ENCODE measurements around the gene SLU7. TPM values are rescaled to one million over a fixed set of nuclear protein-coding genes. Genes with fewer than 3 reads are reported as not detected.

The SLU7 gene
- total and polyA plus RNA-seq, 9 of the 15 experiments (the other 6 are each of a cell fraction or from before 2014, with no cell fraction given), result 42.1 to 65.7 (median 54.8) TPM

GRCh38 chr5:160378330-160378729, 40.6 kb downstream of the SLU7 start (continued):
- no peak for TF ChIP-seq ZHX1 (conservative IDR thresholded peaks at IDR 0.05; ENCODE audit: low read length)
- TF ChIP-seq RNF2 (IDR thresholded peaks at IDR 0.05), result no peak
- no peak for TF ChIP-seq ZBTB33 (CRISPR knock-in tag; IDR thresholded peaks at IDR 0.05)
- TF ChIP-seq NR3C1 (CRISPR knock-in tag; IDR thresholded peaks at IDR 0.05), result no peak
- no peak for TF ChIP-seq SIN3B (IDR thresholded peaks at IDR 0.05; ENCODE audit: low read depth)
- TF ChIP-seq THRA (IDR thresholded peaks at IDR 0.05), result no peak
- TF ChIP-seq ZNF134 (CRISPR knock-in tag; conservative IDR thresholded peaks at IDR 0.05), result no peak
- no peak for TF ChIP-seq E2F5 (CRISPR knock-in tag; IDR thresholded peaks at IDR 0.05)
- no peak for TF ChIP-seq E2F6 (IDR thresholded peaks at IDR 0.05; ENCODE audit: borderline replicate concordance in 1 of 2, extremely low read depth in 1 of 2, insufficient read depth in 1 of 2, insufficient read length in 1 of 2, low read depth in 1 of 2, low read length in 1 of 2, poor library complexity in 1 of 2, severe bottlenecking in 1 of 2)
- TF ChIP-seq CBX3 (IDR thresholded peaks at IDR 0.05; ENCODE audit: borderline replicate concordance in 1 of 2, low read length in 2 of 2), result no peak
- TF ChIP-seq TCF7 (IDR thresholded peaks at IDR 0.05; ENCODE audit: borderline replicate concordance), result no peak
- no peak for TF ChIP-seq CTCFL (IDR thresholded peaks at IDR 0.05; ENCODE audit: borderline replicate concordance, insufficient read depth, low read depth, low read length, poor library complexity, severe bottlenecking)
- no peak for TF ChIP-seq CBFB (CRISPR knock-in tag; IDR thresholded peaks at IDR 0.05)
- no peak for TF ChIP-seq ZNF354B (CRISPR knock-in tag; IDR thresholded peaks at IDR 0.05)
- no peak for TF ChIP-seq SRSF3 (IDR thresholded peaks at IDR 0.05; ENCODE audit: insufficient read depth, low read length)
- TF ChIP-seq NR2C1 (IDR thresholded peaks at IDR 0.05), result no peak
- no peak for TF ChIP-seq NR2C1 (tag; IDR thresholded peaks at IDR 0.05)
- no peak for TF ChIP-seq NFATC3 (IDR thresholded peaks at IDR 0.05)
- TF ChIP-seq FOXA3 (CRISPR knock-in tag; conservative IDR thresholded peaks at IDR 0.05 in 1 of 2, IDR thresholded peaks at IDR 0.05 in 1 of 2), result no peak
